Limb (tissue), 2 donors: ENCODE measurements around the gene CSTF3.
"Not testable (repeated sequence)": the region's sequence is repeated elsewhere in the genome, so short reads cannot be mapped to it uniquely, and the experiment has no call there.

ENCODE experiments used
- DNase-seq, 2 donors: peaks; one replicate each; pipeline ENCODE4 v3.0.0-alpha.2; 2016; ENCODE audit errors: extremely low spot score in 2 of 2

The CSTF3 gene

GRCh38 chr11:33086017-33086416 lies 75.3 kb downstream of the CSTF3 start:
- no peak for DNase-seq

GRCh38 chr11:33083918-33084317 lies 77.4 kb downstream of the CSTF3 start:
- no peak for DNase-seq

GRCh38 chr11:33072465-33072864 lies 88.8 kb downstream of the CSTF3 start:
- DNase-seq = no peak

GRCh38 chr11:33068611-33069340 lies 92.5 kb downstream of the CSTF3 start:
- DNase-seq = no peak

- no peak for DNase-seq
These were observed 94.0 kb downstream of the CSTF3 start for GRCh38 chr11:33067294-33067693.

GRCh38 chr11:33065445-33066178 lies 95.7 kb downstream of the CSTF3 start:
- peak; percentile 63 to 75 for DNase-seq

- no peak for DNase-seq
These were observed 96.4 kb downstream of the CSTF3 start for GRCh38 chr11:33064866-33065265.

GRCh38 chr11:33064033-33064825 lies 97.1 kb downstream of the CSTF3 start:
- DNase-seq = no peak

GRCh38 chr11:33063326-33063881 lies 97.9 kb downstream of the CSTF3 start:
- no peak for DNase-seq

GRCh38 chr11:33062137-33062536 lies 99.1 kb downstream of the CSTF3 start:
- no peak for DNase-seq

GRCh38 chr11:33060271-33060670 lies 101.0 kb downstream of the CSTF3 start:
- no peak for DNase-seq

- no peak for DNase-seq
These were observed 101.8 kb downstream of the CSTF3 start for GRCh38 chr11:33059331-33060007.

GRCh38 chr11:33057284-33057683 lies 104.0 kb downstream of the CSTF3 start:
- no peak for DNase-seq

- DNase-seq = no peak
These were observed 105.9 kb downstream of the CSTF3 start for GRCh38 chr11:33055375-33055774.

GRCh38 chr11:33052231-33052630 lies 109.0 kb downstream of the CSTF3 start:
- no peak for DNase-seq

GRCh38 chr11:33049565-33050408 lies 111.5 kb downstream of the CSTF3 start:
- DNase-seq = not testable (repeated sequence)

GRCh38 chr11:33048701-33049100 lies 112.6 kb downstream of the CSTF3 start:
- not testable (repeated sequence) for DNase-seq

- DNase-seq = no peak
These were observed 115.6 kb downstream of the CSTF3 start for GRCh38 chr11:33045551-33046255.

- no peak for DNase-seq
These were observed 117.0 kb downstream of the CSTF3 start for GRCh38 chr11:33044285-33044756.
